OCI-LY7 (cell line): ENCODE results near the gene PRDM5. TPM values are rescaled to one million over a fixed set of nuclear protein-coding genes. Genes with fewer than 3 reads are reported as not detected.

Source experiments
- BruUV-seq: library from RNA; stranded (reverse); fragments of 400-500 nt; replicated peaks from 2 replicates; lab custom pipeline; 2021; lab: Mats Ljungman, UMichigan
- CTCF ChIA-PET: fragments of 300-600 bp; sonication (Branson Sonifier 250); formaldehyde crosslinking; loops from one replicate; lab custom pipeline; 2022; ENCODE audit warnings: antibody characterized with exemption; ENCODE audit not compliant: unreplicated experiment; lab: Charles Lee
- POLR2A ChIA-PET: fragments of 300-600 bp; sonication (Branson Sonifier 250); formaldehyde crosslinking; loops from one replicate; lab custom pipeline; 2022; ENCODE audit warnings: antibody characterized with exemption; lab: Charles Lee
- DNase-seq: peaks from one replicate; pipeline ENCODE4 v3.0.0-alpha.2; 2015; ENCODE audit warnings: low spot score
- H2AFZ ChIP-seq: fragments of 200-600 bp; sonication (generic), shearing (Covaris generic); 2 replicates; pipeline ENCODE4 v1.6.1; 2014; ENCODE audit warnings: mild to moderate bottlenecking, antibody characterized with exemption, low read length, moderate library complexity
- H3K27ac ChIP-seq: fragments of 200-600 bp; sonication (generic); 2 replicates; pipeline ENCODE4 v1.5.1; 2014; ENCODE audit warnings: mixed run types, low read depth, mild to moderate bottlenecking, moderate library complexity, low read length, inconsistent platforms; ENCODE audit not compliant: poor library complexity, severe bottlenecking
- H3K36me3 ChIP-seq: fragments of 200-600 bp; sonication (generic); 2 replicates; pipeline ENCODE4 v1.6.1; 2014; ENCODE audit warnings: mild to moderate bottlenecking, antibody characterized with exemption, low read length, moderate library complexity, mixed read lengths; ENCODE audit not compliant: insufficient read depth
- H3K4me1 ChIP-seq: fragments of 200-600 bp; sonication (generic); 2 replicates; pipeline ENCODE4 v1.5.1; 2014; ENCODE audit warnings: mild to moderate bottlenecking, low read length; ENCODE audit not compliant: insufficient read depth, poor library complexity, severe bottlenecking
- H3K4me2 ChIP-seq: fragments of 200-600 bp; sonication (generic); 2 replicates; pipeline ENCODE4 v1.6.1; 2014; ENCODE audit warnings: mild to moderate bottlenecking, low read length
- H3K4me3 ChIP-seq: fragments of 200-600 bp; sonication (generic); 2 replicates; pipeline ENCODE4 v1.5.1; 2014; ENCODE audit warnings: mild to moderate bottlenecking, low read depth, low read length; ENCODE audit not compliant: poor library complexity, severe bottlenecking
- H3K79me2 ChIP-seq: fragments of 200-600 bp; sonication (generic); 2 replicates; pipeline ENCODE4 v1.6.1; 2016; ENCODE audit warnings: low read depth, mild to moderate bottlenecking, low read length, moderate library complexity, mixed read lengths; ENCODE audit not compliant: insufficient read depth
- H3K9me2 ChIP-seq: fragments of 200-600 bp; sonication (generic); 2 replicates; pipeline ENCODE4 v1.6.1; 2016; ENCODE audit warnings: mild to moderate bottlenecking, low read length, mixed read lengths; ENCODE audit not compliant: insufficient read depth
- H3K9me3 ChIP-seq: fragments of 200-600 bp; sonication (generic); 2 replicates; pipeline ENCODE4 v1.6.1; 2014; ENCODE audit warnings: mild to moderate bottlenecking, mixed run types, low read length, mixed read lengths
- H4K20me1 ChIP-seq: fragments of 200-600 bp; sonication (generic); 2 replicates; pipeline ENCODE4 v1.6.1; 2014; ENCODE audit warnings: mild to moderate bottlenecking, antibody characterized with exemption, low read length, moderate library complexity, mixed read lengths; ENCODE audit not compliant: insufficient read depth
- EZH2phosphoT487 ChIP-seq: fragments of 200-600 bp; sonication (generic); IDR thresholded peaks from 2 replicates; pipeline ENCODE4 v1.6.1; 2018; ENCODE audit warnings: low read depth, borderline replicate concordance, mild to moderate bottlenecking, mixed run types, antibody characterized with exemption, low read length, moderate library complexity, mixed read lengths
- intact Hi-C: fragments of 100-400 bp; cut with micrococcal nuclease; formaldehyde crosslinking; loops from one replicate; pipeline ENCODE4 v1.10.0; 2022; ENCODE audit not compliant: unreplicated experiment
- total RNA-seq, 2 experiments: library from RNA; depleted of rRNA in 1 of 2; stranded (reverse); fragments of >200 nt in 1 of 2; shearing (Covaris generic) in 1 of 2; gene quantifications; 2 replicates each; pipeline ENCODE4 v1.2.3, GENCODE V29; 2014 to 2022
- TF ChIP-seq, protein P1 (sequence below): fragments of 200-600 bp; sonication (generic); conservative IDR thresholded peaks from 2 replicates; pipeline ENCODE4 v1.5.1; 2014; ENCODE audit warnings: mild to moderate bottlenecking, antibody characterized with exemption, low read length, moderate library complexity, mixed read lengths

Gene PRDM5
- total RNA-seq, 2 experiments from 2014 or later: 0.22 to 0.76 TPM

DNA sequence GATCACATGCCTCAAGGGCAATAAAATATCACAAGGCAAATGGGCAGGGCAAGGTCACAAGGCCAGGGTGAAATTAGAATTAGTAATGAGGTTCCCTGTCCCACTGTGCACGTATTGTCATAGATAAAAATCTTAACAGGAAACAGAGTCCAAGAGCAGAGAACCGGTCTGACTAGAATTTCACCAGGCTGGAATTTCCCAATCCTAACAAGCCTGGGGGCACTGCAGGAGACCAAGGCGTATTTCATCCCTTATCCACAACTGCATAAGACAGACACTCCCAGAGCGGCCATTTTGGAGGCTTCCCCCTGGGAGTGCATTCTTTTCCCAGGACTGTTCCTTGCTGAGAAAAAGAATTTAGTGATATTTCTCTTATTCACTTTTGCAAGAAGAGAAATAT is 25.9 kb upstream of the PRDM5 start:
- Histone ChIP-seq H3K4me1 (no peaks in the 10 kb centered on the region), H3K79me2 (no peaks in the 10 kb centered on the region), H3K4me2 (no peak overlapping the region), H3K9me3 (no peaks in the 10 kb centered on the region), H3K9me2 (no peaks in the 10 kb centered on the region), H3K36me3 (no peaks in the 10 kb centered on the region), H4K20me1 (no peaks in the 10 kb centered on the region), H3K27ac (no peak overlapping the region), H3K4me3 (no peak overlapping the region), H2AFZ (no peak overlapping the region)
- CTCF ChIA-PET: no interaction called here
- no peak for DNase-seq
- TF ChIP-seq, protein P1, sequence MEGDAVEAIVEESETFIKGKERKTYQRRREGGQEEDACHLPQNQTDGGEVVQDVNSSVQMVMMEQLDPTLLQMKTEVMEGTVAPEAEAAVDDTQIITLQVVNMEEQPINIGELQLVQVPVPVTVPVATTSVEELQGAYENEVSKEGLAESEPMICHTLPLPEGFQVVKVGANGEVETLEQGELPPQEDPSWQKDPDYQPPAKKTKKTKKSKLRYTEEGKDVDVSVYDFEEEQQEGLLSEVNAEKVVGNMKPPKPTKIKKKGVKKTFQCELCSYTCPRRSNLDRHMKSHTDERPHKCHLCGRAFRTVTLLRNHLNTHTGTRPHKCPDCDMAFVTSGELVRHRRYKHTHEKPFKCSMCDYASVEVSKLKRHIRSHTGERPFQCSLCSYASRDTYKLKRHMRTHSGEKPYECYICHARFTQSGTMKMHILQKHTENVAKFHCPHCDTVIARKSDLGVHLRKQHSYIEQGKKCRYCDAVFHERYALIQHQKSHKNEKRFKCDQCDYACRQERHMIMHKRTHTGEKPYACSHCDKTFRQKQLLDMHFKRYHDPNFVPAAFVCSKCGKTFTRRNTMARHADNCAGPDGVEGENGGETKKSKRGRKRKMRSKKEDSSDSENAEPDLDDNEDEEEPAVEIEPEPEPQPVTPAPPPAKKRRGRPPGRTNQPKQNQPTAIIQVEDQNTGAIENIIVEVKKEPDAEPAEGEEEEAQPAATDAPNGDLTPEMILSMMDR: no peak
- no peak for TF ChIP-seq EZH2phosphoT487
- no TSS peak for BruUV-seq
- intact Hi-C loops: no loop called here
- POLR2A ChIA-PET: no interaction called here

- BruUV-seq: no TSS peak
Observed at GRCh38 chr4:120942776-120943175, 20.2 kb upstream of the PRDM5 start.

GRCh38 chr4:120940547-120940946 is 18.0 kb upstream of the PRDM5 start:
- BruUV-seq: no TSS peak
- no peaks in the 10 kb centered on the region for H3K9me2 ChIP-seq
- ChIA-PET CTCF (no interaction called here), POLR2A (interaction anchor here (0.8 kb wide), 1 partner anchor 11 kb away, joined by 3 read pairs; no protein-coding TSS in a partner anchor)
- TF ChIP-seq, protein P1: no peak
- no peak for TF ChIP-seq EZH2phosphoT487
- no peak overlapping the region for H3K4me3 ChIP-seq
- no peak overlapping the region for H3K27ac ChIP-seq
- H3K4me2 ChIP-seq: no peak overlapping the region
- H4K20me1 ChIP-seq: no peaks in the 10 kb centered on the region
- H3K4me1 ChIP-seq: no peaks in the 10 kb centered on the region
- H3K79me2 ChIP-seq: no peaks in the 10 kb centered on the region
- no peaks in the 10 kb centered on the region for H3K36me3 ChIP-seq
- H3K9me3 ChIP-seq: no peaks in the 10 kb centered on the region
- no peak for DNase-seq
- intact Hi-C loops: no loop called here
- no peak overlapping the region for H2AFZ ChIP-seq

More at GRCh38 chr4:120942776-120943175, 20.2 kb upstream of the PRDM5 start:
- no peak overlapping the region for H3K4me3 ChIP-seq
- H4K20me1 ChIP-seq: no peaks in the 10 kb centered on the region
- TF ChIP-seq, protein P1: no peak
- TF ChIP-seq EZH2phosphoT487: no peak
- intact Hi-C loops: no loop called here
- H2AFZ ChIP-seq: no peak overlapping the region
- no peaks in the 10 kb centered on the region for H3K79me2 ChIP-seq
- no peaks in the 10 kb centered on the region for H3K9me3 ChIP-seq
- ChIA-PET POLR2A (no interaction called here), CTCF (no interaction called here)
- no peak for DNase-seq
- no peak overlapping the region for H3K4me2 ChIP-seq
- no peaks in the 10 kb centered on the region for H3K9me2 ChIP-seq
- H3K36me3 ChIP-seq: no peaks in the 10 kb centered on the region
- H3K27ac ChIP-seq: no peak overlapping the region
- H3K4me1 ChIP-seq: no peaks in the 10 kb centered on the region
